OCI-LY1 (cell line): ENCODE results near the gene POFUT1.
"Not testable (repeated sequence)": the region's sequence is repeated elsewhere in the genome, so short reads cannot be mapped to it uniquely, and the experiment has no call there.

ENCODE experiments used
- H2AFZ ChIP-seq: fragments of 200-600 bp; sonication (generic), shearing (Covaris generic); 2 replicates; pipeline ENCODE4 v1.6.0; 2014; ENCODE audit warnings: antibody characterized with exemption, mild to moderate bottlenecking, low read length
- H3F3A ChIP-seq: fragments of 200-600 bp; sonication (generic), shearing (Covaris generic); 2 replicates; pipeline ENCODE4 v1.6.0; 2014; ENCODE audit warnings: mild to moderate bottlenecking, antibody characterized with exemption, low read length, moderate library complexity; ENCODE audit not compliant: insufficient read depth
- H3K27ac ChIP-seq: fragments of 200-600 bp; sonication (generic); 2 replicates; pipeline ENCODE4 v1.5.1; 2014; ENCODE audit warnings: low read length, mixed run types, mild to moderate bottlenecking, low read depth; ENCODE audit not compliant: poor library complexity, severe bottlenecking
- H3K27me3 ChIP-seq: fragments of 200-600 bp; sonication (generic); 2 replicates; pipeline ENCODE4 v1.6.0; 2014; ENCODE audit warnings: antibody characterized with exemption, mild to moderate bottlenecking, low read length, moderate library complexity; ENCODE audit not compliant: insufficient read depth
- H3K36me3 ChIP-seq: fragments of 200-600 bp; sonication (generic); 2 replicates; pipeline ENCODE4 v1.6.1; 2014; ENCODE audit warnings: mild to moderate bottlenecking, antibody characterized with exemption, low read length, moderate library complexity, mixed read lengths; ENCODE audit not compliant: insufficient read depth
- H3K4me1 ChIP-seq: fragments of 200-600 bp; sonication (generic); 2 replicates; pipeline ENCODE4 v1.5.1; 2014; ENCODE audit warnings: mild to moderate bottlenecking, low read length, moderate library complexity; ENCODE audit not compliant: insufficient read depth, severe bottlenecking
- H3K4me2 ChIP-seq: fragments of 200-600 bp; sonication (generic), shearing (Covaris generic); 2 replicates; pipeline ENCODE4 v1.6.1; 2014; ENCODE audit warnings: low read length
- H3K4me3 ChIP-seq: fragments of 200-600 bp; sonication (generic); 2 replicates; pipeline ENCODE4 v1.5.1; 2014; ENCODE audit warnings: low read length, low read depth, mild to moderate bottlenecking, mixed read lengths; ENCODE audit not compliant: poor library complexity, severe bottlenecking
- H3K79me2 ChIP-seq: fragments of 200-600 bp; shearing (Covaris generic); 2 replicates; pipeline ENCODE4 v1.6.1; 2016; ENCODE audit warnings: mixed run types, low read length, mixed read lengths; ENCODE audit not compliant: insufficient read depth
- H3K9ac ChIP-seq: fragments of 200-600 bp; sonication (generic), shearing (Covaris generic); 2 replicates; pipeline ENCODE4 v1.6.1; 2014; ENCODE audit warnings: mild to moderate bottlenecking, low read length, mixed read lengths
- H3K9me2 ChIP-seq: fragments of 200-600 bp; sonication (generic), shearing (Covaris generic); 2 replicates; pipeline ENCODE4 v1.6.1; 2014; ENCODE audit warnings: low read depth, mild to moderate bottlenecking, low read length, mixed read lengths
- H3K9me3 ChIP-seq: fragments of 200-600 bp; shearing (Covaris generic); 2 replicates; pipeline ENCODE4 v1.6.1; 2014; ENCODE audit warnings: low read length, mixed read lengths
- H4K20me1 ChIP-seq: fragments of 200-600 bp; sonication (generic), shearing (Covaris generic); 2 replicates; pipeline ENCODE4 v1.6.0; 2016; ENCODE audit warnings: mild to moderate bottlenecking, low read length; ENCODE audit not compliant: insufficient read depth
- CTCF ChIP-seq: fragments of 200-600 bp; sonication (generic), shearing (Covaris generic); IDR thresholded peaks from 2 replicates; pipeline ENCODE4 v1.5.1; 2017; ENCODE audit warnings: mild to moderate bottlenecking, antibody characterized with exemption, low read length, moderate library complexity, mixed read lengths
- EZH2 ChIP-seq: fragments of 200-600 bp; sonication (generic), shearing (Covaris generic); IDR thresholded peaks from 2 replicates; pipeline ENCODE4 v1.8.0; 2017; ENCODE audit warnings: borderline replicate concordance, mixed run types, mild to moderate bottlenecking, antibody characterized with exemption, low read length, moderate library complexity, mixed read lengths

The POFUT1 gene

GRCh38 chr20:32191422-32191821 is 16.3 kb upstream of the POFUT1 start:
- no peak overlapping the region for H3K4me3 ChIP-seq
- H3K4me2 ChIP-seq: no peak overlapping the region
- no peaks in the 10 kb centered on the region for H3F3A ChIP-seq
- peaks cover 4% of the 10 kb centered on the region; the same call in 1 of the 2 replicates for H3K27me3 ChIP-seq
- no peaks in the 10 kb centered on the region for H3K9me3 ChIP-seq
- H3K36me3 ChIP-seq: peaks cover 44% of the 10 kb centered on the region
- no peak overlapping the region for H3K27ac ChIP-seq
- no peak for TF ChIP-seq CTCF
- TF ChIP-seq EZH2: no peak
- H3K79me2 ChIP-seq: no peaks in the 10 kb centered on the region
- H3K4me1 ChIP-seq: peaks cover 7% of the 10 kb centered on the region
- H3K9ac ChIP-seq: no peak overlapping the region
- no peaks in the 10 kb centered on the region for H4K20me1 ChIP-seq
- no peak overlapping the region for H2AFZ ChIP-seq
- no peaks in the 10 kb centered on the region for H3K9me2 ChIP-seq

- H3K9me3 ChIP-seq: no peaks in the 10 kb centered on the region
- TF ChIP-seq EZH2 (no peak), CTCF (no peak)
- H3K4me3 ChIP-seq: no peak overlapping the region
- no peaks in the 10 kb centered on the region for H3K9me2 ChIP-seq
- H3K9ac ChIP-seq: no peak overlapping the region
- no peak overlapping the region for H2AFZ ChIP-seq
- H3K79me2 ChIP-seq: no peaks in the 10 kb centered on the region
- peaks cover 7% of the 10 kb centered on the region for H3K4me1 ChIP-seq
- H3K4me2 ChIP-seq: no peak overlapping the region
- H3F3A ChIP-seq: no peaks in the 10 kb centered on the region
- peaks cover 4% of the 10 kb centered on the region; the same call in 1 of the 2 replicates for H3K27me3 ChIP-seq
- H3K27ac ChIP-seq: no peak overlapping the region
- H4K20me1 ChIP-seq: no peaks in the 10 kb centered on the region
- peaks cover 48% of the 10 kb centered on the region for H3K36me3 ChIP-seq
Measured at GRCh38 chr20:32191873-32192272, 15.8 kb upstream of the POFUT1 start.

GRCh38 chr20:32192698-32193097 is 15.0 kb upstream of the POFUT1 start:
- H3F3A ChIP-seq: no peaks in the 10 kb centered on the region
- no peak for TF ChIP-seq EZH2
- TF ChIP-seq CTCF: no peak
- no peak overlapping the region for H3K4me2 ChIP-seq
- H3K4me1 ChIP-seq: peaks cover 7% of the 10 kb centered on the region
- peaks cover 4% of the 10 kb centered on the region; the same call in 1 of the 2 replicates for H3K27me3 ChIP-seq
- H3K79me2 ChIP-seq: no peaks in the 10 kb centered on the region
- H4K20me1 ChIP-seq: no peaks in the 10 kb centered on the region
- H3K36me3 ChIP-seq: peaks cover 56% of the 10 kb centered on the region
- H3K9me2 ChIP-seq: no peaks in the 10 kb centered on the region
- H3K4me3 ChIP-seq: no peak overlapping the region
- no peaks in the 10 kb centered on the region for H3K9me3 ChIP-seq
- no peak overlapping the region for H3K27ac ChIP-seq
- H3K9ac ChIP-seq: no peak overlapping the region
- no peak overlapping the region for H2AFZ ChIP-seq

- H3K4me3 ChIP-seq, H3K27me3 ChIP-seq, H3K4me1 ChIP-seq, H4K20me1 ChIP-seq, H3K4me2 ChIP-seq, H2AFZ ChIP-seq, H3K9me3 ChIP-seq, H3K9me2 ChIP-seq, H3K79me2 ChIP-seq, H3F3A ChIP-seq, H3K9ac ChIP-seq, H3K27ac ChIP-seq: not testable (repeated sequence)
- H3K36me3 ChIP-seq: peaks cover 60% of the 10 kb centered on the region
Measured at GRCh38 chr20:32193336-32193735, 14.3 kb upstream of the POFUT1 start.
